Midbrain (tissue), 1 donor: ENCODE data around the gene DRG1.
"Not testable (repeated sequence)": the region's sequence is repeated elsewhere in the genome, so short reads cannot be mapped to it uniquely, and the experiment has no call there.

Source experiments
- DNase-seq: peaks from one replicate; lab custom pipeline; 2025; lab: John Stamatoyannopoulos, UW

DRG1 gene

GRCh38 chr22:31442768-31443489 lies 43.5 kb downstream of the DRG1 start:
- DNase-seq = no peak

- no peak for DNase-seq
Measured at GRCh38 chr22:31443516-31443915, 44.1 kb downstream of the DRG1 start.

- DNase-seq = no peak
Measured at GRCh38 chr22:31445642-31446041, 46.2 kb downstream of the DRG1 start.

- no peak for DNase-seq
Measured at GRCh38 chr22:31446208-31446607, 46.8 kb downstream of the DRG1 start.

DNA sequence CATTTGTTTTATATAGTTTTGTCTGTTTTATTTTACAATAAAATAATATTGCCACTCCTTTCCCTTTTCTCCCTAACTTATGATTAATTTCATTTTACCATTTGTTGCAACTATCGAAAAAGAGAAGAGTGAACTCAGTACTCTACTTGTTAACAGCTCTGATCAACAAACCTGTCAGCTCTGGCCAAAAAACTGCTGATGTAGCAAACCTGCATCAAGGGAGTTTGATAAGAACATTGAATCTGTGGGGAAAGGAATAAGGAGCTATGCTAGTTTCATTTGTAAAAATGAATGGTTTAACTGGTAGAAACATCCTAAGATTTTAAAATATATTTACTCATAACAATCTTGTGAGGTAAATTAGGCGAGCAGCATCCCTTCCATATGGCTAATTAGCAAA lies 47.4 kb downstream of the DRG1 start:
- no peak for DNase-seq

DNA sequence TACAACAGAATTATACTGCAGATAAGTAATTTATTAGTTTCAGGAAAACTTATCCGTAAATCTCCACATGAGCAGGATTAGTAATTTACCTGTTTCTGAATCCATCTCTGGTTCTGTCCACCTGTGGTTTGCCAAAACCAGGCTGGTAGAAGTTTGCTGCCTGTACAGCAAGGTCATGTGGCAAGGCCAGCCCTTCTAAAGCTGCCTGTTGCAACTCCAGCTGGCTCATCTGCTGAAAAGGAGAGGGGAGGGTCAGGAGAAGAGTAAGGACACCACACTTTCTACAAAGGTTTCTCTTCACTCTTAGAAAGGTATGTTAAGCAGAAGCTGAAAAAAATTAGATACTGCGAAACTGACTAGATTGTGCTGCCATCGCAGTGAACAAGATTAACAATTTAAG lies 47.9 kb downstream of the DRG1 start:
- no peak for DNase-seq

- DNase-seq = no peak
Measured at GRCh38 chr22:31448382-31448781, 49.0 kb downstream of the DRG1 start.

DNA sequence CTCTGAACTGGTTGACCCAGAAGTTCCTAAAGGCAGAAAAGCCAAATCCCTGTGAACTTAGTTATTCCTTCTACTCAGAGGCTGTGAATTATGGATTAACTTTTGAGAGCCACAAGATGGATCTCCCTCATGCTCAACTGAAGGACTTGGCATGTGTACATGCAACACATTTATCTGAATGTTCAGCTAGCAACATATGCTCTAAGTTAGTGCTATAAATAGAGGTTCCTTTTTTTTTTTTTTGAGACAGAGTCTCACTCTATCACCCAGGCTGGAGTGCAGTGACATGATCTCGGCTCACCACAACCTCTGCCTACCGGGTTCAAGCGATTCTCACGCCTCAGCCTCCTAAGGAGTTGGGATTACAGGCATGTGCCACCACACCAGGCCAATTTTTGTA lies 50.1 kb downstream of the DRG1 start:
- DNase-seq = no peak

GRCh38 chr22:31451709-31452571 lies 52.5 kb downstream of the DRG1 start:
- DNase-seq = no peak

- no peak for DNase-seq
Measured at GRCh38 chr22:31461699-31462098, 62.3 kb downstream of the DRG1 start.

GRCh38 chr22:31465307-31465706 lies 65.9 kb downstream of the DRG1 start:
- no peak for DNase-seq

- DNase-seq = no peak
Measured at GRCh38 chr22:31474743-31475142, 75.3 kb downstream of the DRG1 start.

- no peak for DNase-seq
Measured at GRCh38 chr22:31475800-31476199, 76.4 kb downstream of the DRG1 start.

DNA sequence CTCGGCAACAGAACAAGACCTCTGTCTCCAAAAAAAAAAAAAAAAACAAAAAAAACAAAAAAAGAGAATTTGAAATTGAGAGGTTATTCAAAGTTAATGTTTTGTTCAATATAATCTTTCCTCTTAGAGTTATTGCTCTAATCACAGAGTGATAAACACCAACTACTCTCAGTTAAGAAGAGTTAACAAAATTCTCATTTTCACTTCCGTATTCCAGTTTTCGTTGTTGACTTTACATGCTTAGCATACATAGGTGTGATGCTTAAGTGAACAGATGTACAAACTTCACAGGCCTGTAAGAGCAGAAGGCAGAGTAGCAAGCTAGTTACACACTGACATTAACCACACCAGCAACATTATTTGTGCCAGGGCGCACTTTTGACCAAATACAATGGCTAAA lies 77.9 kb downstream of the DRG1 start:
- DNase-seq = no peak

DNA sequence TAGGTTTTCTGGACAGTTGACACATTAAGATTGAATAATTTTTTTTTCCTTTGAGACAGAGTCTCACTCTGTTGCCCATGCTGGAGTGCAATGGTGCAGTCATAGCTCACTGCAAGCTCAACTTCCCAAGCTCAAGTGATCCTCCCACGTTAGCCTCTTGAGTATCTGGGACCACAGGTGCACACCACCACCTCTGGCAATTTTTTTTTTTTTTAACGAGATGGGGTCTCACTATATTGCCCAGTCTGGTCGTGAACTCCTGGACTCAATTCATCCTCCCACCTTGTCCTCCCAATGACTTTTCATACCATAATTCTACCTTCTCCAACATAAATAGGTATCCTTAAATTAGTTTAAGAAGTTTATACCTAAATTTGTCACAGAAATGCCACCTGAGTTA lies 81.7 kb downstream of the DRG1 start:
- no peak for DNase-seq

DNA sequence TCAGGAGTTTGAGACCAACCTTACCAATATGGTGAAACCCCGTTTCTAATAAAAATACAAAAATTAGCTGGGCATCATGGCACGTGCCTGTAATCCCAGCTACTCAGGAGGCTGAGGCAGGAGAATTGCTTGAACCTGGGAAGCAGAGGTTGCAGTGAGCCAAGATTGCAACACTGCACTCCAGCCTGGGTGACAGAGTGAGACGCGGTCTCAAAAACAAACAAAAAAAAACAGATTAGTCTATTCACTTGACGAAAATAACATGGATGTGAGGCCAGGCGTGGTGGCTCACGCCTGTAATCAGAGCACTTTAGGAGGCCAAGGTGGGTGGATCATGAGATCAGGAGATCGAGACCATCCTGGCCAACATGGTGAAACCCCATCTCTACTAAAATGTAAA lies 83.1 kb downstream of the DRG1 start:
- DNase-seq = not testable (repeated sequence)
